Renal cortex interstitium (tissue), 11 donors: ENCODE measurements around the gene KRT34. TPM values are rescaled to one million over a fixed set of nuclear protein-coding genes. Genes with fewer than 3 reads are reported as not detected.
"Not testable (repeated sequence)": the region's sequence is repeated elsewhere in the genome, so short reads cannot be mapped to it uniquely, and the experiment has no call there.

Experiments used
- DNase-seq, 11 donors: peaks; one replicate each; pipeline ENCODE4 v3.0.0-alpha.2; 2013; ENCODE audit warnings: low read depth in 9 of 11, low spot score in 4 of 11; ENCODE audit errors: extremely low read depth in 1 of 11
- polyA plus RNA-seq, 3 donors: library from polyadenylated mRNA; unstranded; fragments of 120-200 nt; gene quantifications; one replicate each; pipeline ENCODE4 v1.2.1, GENCODE V29; 2013; ENCODE audit not compliant: insufficient read length in 3 of 3

KRT34 gene
- polyA plus RNA-seq, 3 donors, result not detected

GRCh38 chr17:41382394-41382793 lies 288 bp upstream of the KRT34 start:
- DNase-seq, result no peak

- not testable (repeated sequence) for DNase-seq
Measured at GRCh38 chr17:41380091-41380490, 2.0 kb downstream of the KRT34 start.

- DNase-seq, result peak in 4 of 11 donors; percentile 2 to 15 (median 6)
Measured at GRCh38 chr17:41377546-41377945, 4.6 kb downstream of the KRT34 start.

- no peak for DNase-seq
Measured at GRCh38 chr17:41369713-41370112, 12.4 kb downstream of the KRT34 start, which contains the start of gene KRT33B. TSS of gene KRT33B (minus strand) at chr17:41369813. CDS start at chr17:41369750, 63 bp downstream.

- no peak for DNase-seq
Measured at GRCh38 chr17:41369023-41369422, 13.1 kb downstream of the KRT34 start.

GRCh38 chr17:41367426-41368075 lies 14.6 kb downstream of the KRT34 start:
- no peak for DNase-seq

- DNase-seq, result no peak
Measured at GRCh38 chr17:41366070-41366469, 16.0 kb downstream of the KRT34 start.

GRCh38 chr17:41363881-41364280 lies 18.2 kb downstream of the KRT34 start:
- DNase-seq, result no peak

GRCh38 chr17:41360296-41360995 lies 21.7 kb downstream of the KRT34 start:
- DNase-seq, result no peak

GRCh38 chr17:41354536-41354935 lies 27.6 kb downstream of the KRT34 start:
- no peak for DNase-seq

GRCh38 chr17:41352597-41353366 lies 29.3 kb downstream of the KRT34 start:
- no peak for DNase-seq

- DNase-seq, result no peak
Measured at GRCh38 chr17:41351177-41351576, 30.9 kb downstream of the KRT34 start.

- not testable (repeated sequence) for DNase-seq
Measured at GRCh38 chr17:41350381-41350878, 31.7 kb downstream of the KRT34 start, which contains the start of gene KRT33A. TSS of gene KRT33A (minus strand) at chr17:41350828. CDS start at chr17:41350767, 61 bp downstream.

- DNase-seq, result no peak
Measured at GRCh38 chr17:41347869-41348760, 34.0 kb downstream of the KRT34 start.

GRCh38 chr17:41346421-41346820 lies 35.7 kb downstream of the KRT34 start:
- not testable (repeated sequence) for DNase-seq

GRCh38 chr17:41345992-41346391 lies 36.1 kb downstream of the KRT34 start:
- DNase-seq, result no peak

- peak in 5 of 11 donors; percentile 29 to 58 (median 35) for DNase-seq
Measured at GRCh38 chr17:41343029-41343428, 39.1 kb downstream of the KRT34 start.
